Adrenal gland (tissue), 5 donors: ENCODE data around the gene RASL10B.

Experiments
- CTCF ChIP-seq, 6 experiments: fragments of 450-650 bp in 4 of 6; fragments of 200-600 bp in 2 of 6; sonication (generic) in 1 of 6; IDR thresholded peaks; 1 replicate in 5 of 6; 2 replicates in 1 of 6; pipeline versions ENCODE4 v1.5.1 to v1.8.0; 2016 to 2021; ENCODE audit warnings: antibody characterized with exemption in 6 of 6, mild to moderate bottlenecking in 2 of 6, moderate library complexity in 1 of 6
- POLR2A ChIP-seq, 2 donors: fragments of 450-650 bp; IDR thresholded peaks; one replicate each; pipeline ENCODE4 v1.6.1; 2017; ENCODE audit warnings: antibody characterized with exemption in 2 of 2, mild to moderate bottlenecking in 2 of 2, moderate library complexity in 1 of 2
- donor health status: DM: no; HTN: no; CAD: no.

GRCh38 chr17:35733366-35733765, 1.9 kb downstream of the RASL10B start:
- TF ChIP-seq CTCF (IDR thresholded peaks at IDR 0.05) = no peak
- no peak for TF ChIP-seq POLR2A (IDR thresholded peaks at IDR 0.05)
